PFSK-1 (cell line): ENCODE measurements around the gene EIF3M.

ENCODE experiments used
- POLR2AphosphoS5 ChIP-seq: IDR thresholded peaks from 2 replicates; pipeline ENCODE4 v1.6.1; 2012; ENCODE audit warnings: low read depth, mild to moderate bottlenecking, control low read depth, low read length, moderate library complexity
- REST ChIP-seq, 2 experiments: IDR thresholded peaks; 2 replicates each; pipeline versions ENCODE4 v1.6.1 to v1.8.0; 2011 to 2012; ENCODE audit warnings: low read depth in 2 of 2, low read length in 2 of 2, control low read depth in 1 of 2, inconsistent platforms in 1 of 2, mild to moderate bottlenecking in 1 of 2, moderate library complexity in 1 of 2; ENCODE audit not compliant: insufficient read depth in 1 of 2
- SIN3A ChIP-seq: IDR thresholded peaks from 2 replicates; pipeline ENCODE4 v1.6.1; 2012; ENCODE audit warnings: mild to moderate bottlenecking, low read length, moderate library complexity, borderline replicate concordance; ENCODE audit not compliant: insufficient read depth
- TAF1 ChIP-seq: IDR thresholded peaks from 2 replicates; pipeline ENCODE4 v1.6.1; 2012; ENCODE audit warnings: low read length, control low read depth, borderline replicate concordance; ENCODE audit not compliant: insufficient read depth

GRCh38 chr11:32597921-32598320 is 14.3 kb downstream of the EIF3M start:
- TF ChIP-seq POLR2AphosphoS5, result no peak
- TF ChIP-seq TAF1, result no peak
- TF ChIP-seq SIN3A, result no peak
- TF ChIP-seq REST (IDR thresholded peaks at IDR 0.05; ENCODE audit: insufficient read depth in 1 of 2, low read depth in 2 of 2, low read length in 2 of 2), result no peak
